Esophagus squamous epithelium (tissue), 4 donors: ENCODE measurements around the gene PCDHB4.

Experiments
- CTCF ChIP-seq, 6 experiments: fragments of 450-650 bp in 4 of 6; fragments of 200-600 bp in 2 of 6; sonication (generic) in 2 of 6; IDR thresholded peaks; one replicate each; pipeline ENCODE4 v1.5.1; 2016 to 2019; ENCODE audit warnings: antibody characterized with exemption in 6 of 6, mild to moderate bottlenecking in 4 of 6, moderate library complexity in 4 of 6
- POLR2A ChIP-seq, 4 donors: fragments of 450-650 bp; IDR thresholded peaks; one replicate each; pipeline ENCODE4 v1.6.1; 2017; ENCODE audit warnings: antibody characterized with exemption in 4 of 4, mild to moderate bottlenecking in 4 of 4, moderate library complexity in 3 of 4

- TF ChIP-seq CTCF (IDR thresholded peaks at IDR 0.05): no peak
- TF ChIP-seq POLR2A (IDR thresholded peaks at IDR 0.05): no peak
These were observed 43.8 kb upstream of the PCDHB4 start for GRCh38 chr5:141077826-141078225.
